Adrenal gland (tissue), 5 donors: ENCODE results near the gene ZIC1.

ENCODE experiments used
- CTCF ChIP-seq, 6 experiments: fragments of 450-650 bp in 4 of 6; fragments of 200-600 bp in 2 of 6; sonication (generic) in 1 of 6; IDR thresholded peaks; 1 replicate in 5 of 6; 2 replicates in 1 of 6; pipeline versions ENCODE4 v1.5.1 to v1.8.0; 2016 to 2021; ENCODE audit warnings: antibody characterized with exemption in 6 of 6, mild to moderate bottlenecking in 2 of 6, moderate library complexity in 1 of 6
- POLR2A ChIP-seq, 2 donors: fragments of 450-650 bp; IDR thresholded peaks; one replicate each; pipeline ENCODE4 v1.6.1; 2017; ENCODE audit warnings: antibody characterized with exemption in 2 of 2, mild to moderate bottlenecking in 2 of 2, moderate library complexity in 1 of 2
- donor health status: DM: no; HTN: no; CAD: no.

- TF ChIP-seq CTCF (IDR thresholded peaks at IDR 0.05) (no peak), POLR2A (IDR thresholded peaks at IDR 0.05) (no peak)
Observed at GRCh38 chr3:147369661-147370123, 39.5 kb upstream of the ZIC1 start.
